ENCODE data around the gene PRR5.

PRR5 gene

GRCh38 chr22:44691796-44692661 is 10.0 kb upstream of the PRR5 start:
- TF ChIP-seq, protein P1, sequence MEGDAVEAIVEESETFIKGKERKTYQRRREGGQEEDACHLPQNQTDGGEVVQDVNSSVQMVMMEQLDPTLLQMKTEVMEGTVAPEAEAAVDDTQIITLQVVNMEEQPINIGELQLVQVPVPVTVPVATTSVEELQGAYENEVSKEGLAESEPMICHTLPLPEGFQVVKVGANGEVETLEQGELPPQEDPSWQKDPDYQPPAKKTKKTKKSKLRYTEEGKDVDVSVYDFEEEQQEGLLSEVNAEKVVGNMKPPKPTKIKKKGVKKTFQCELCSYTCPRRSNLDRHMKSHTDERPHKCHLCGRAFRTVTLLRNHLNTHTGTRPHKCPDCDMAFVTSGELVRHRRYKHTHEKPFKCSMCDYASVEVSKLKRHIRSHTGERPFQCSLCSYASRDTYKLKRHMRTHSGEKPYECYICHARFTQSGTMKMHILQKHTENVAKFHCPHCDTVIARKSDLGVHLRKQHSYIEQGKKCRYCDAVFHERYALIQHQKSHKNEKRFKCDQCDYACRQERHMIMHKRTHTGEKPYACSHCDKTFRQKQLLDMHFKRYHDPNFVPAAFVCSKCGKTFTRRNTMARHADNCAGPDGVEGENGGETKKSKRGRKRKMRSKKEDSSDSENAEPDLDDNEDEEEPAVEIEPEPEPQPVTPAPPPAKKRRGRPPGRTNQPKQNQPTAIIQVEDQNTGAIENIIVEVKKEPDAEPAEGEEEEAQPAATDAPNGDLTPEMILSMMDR (IDR thresholded peaks at IDR 0.05), result no peak

DNA sequence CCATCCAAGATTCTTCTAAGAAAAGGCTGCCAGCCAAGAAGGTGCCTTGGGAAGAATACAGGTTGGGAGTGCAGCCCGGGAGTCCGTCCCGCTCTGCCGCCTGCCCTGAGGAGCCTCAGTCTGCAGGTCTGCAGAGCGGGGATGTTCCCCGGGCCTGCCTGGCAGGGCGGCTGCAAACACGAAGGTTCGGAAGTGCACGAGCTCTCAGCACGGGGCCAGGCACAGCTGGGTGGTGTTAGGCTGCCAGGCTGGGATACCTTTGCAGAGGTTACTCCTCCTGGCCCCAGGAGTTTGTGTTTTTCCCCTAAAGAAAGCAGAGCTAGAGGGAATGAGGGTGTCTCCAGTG is 9.4 kb upstream of the PRR5 start:
- TF ChIP-seq, protein P1 (IDR thresholded peaks at IDR 0.05), result no peak

GRCh38 chr22:44693145-44693544 is 8.9 kb upstream of the PRR5 start:
- TF ChIP-seq, protein P1 (IDR thresholded peaks at IDR 0.05), result no peak

- TF ChIP-seq, protein P1 (IDR thresholded peaks at IDR 0.05), result no peak
These were observed 8.2 kb upstream of the PRR5 start for GRCh38 chr22:44693756-44694155.

- TF ChIP-seq, protein P1 (IDR thresholded peaks at IDR 0.05), result peak; percentile 92
These were observed 4.4 kb upstream of the PRR5 start for GRCh38 chr22:44697423-44698141.

DNA sequence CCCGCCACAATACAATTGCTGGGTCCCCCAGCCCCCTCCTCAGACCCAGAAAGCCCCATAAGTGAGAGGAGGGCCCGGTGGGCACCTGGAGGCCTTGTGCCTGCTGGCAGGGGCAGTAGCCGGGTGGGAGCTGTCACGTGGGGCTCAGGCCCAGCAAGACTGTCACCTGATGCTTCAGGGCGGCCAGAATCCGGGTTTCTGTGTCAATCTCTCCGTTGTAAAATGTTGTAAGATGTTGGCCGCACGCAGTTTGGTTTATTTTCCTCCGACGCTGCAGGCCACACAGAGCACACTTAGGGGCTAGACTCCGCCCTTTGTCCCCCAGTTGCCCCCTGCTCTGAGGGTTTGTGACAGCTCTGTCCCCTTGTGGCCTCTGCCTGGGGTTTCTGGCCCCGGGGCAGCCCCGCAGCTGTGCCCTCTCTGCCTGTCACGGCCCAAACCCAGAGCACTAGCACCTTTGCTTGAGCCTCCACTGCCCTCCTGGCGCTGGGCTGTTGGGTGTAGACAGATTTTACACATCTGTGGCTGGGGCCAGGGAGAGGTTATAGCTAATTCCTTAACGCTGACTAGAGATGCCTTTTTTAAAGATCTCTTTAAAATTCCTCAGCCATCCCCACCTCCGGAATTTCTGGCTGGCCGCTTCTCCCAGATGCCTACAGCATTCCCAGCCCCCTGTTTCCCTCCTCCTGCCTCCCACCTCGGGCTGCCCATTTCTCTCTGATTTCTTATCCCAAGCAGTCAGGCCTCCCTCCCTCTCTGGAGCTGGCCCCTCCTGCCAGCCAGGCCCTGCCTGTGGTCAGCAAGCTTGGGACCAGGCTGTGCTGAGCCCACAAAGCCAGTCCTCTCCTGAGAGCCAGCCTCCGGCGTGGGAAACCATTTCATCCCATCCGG is 3.2 kb upstream of the PRR5 start:
- TF ChIP-seq, protein P1 (IDR thresholded peaks at IDR 0.05), result no peak

- TF ChIP-seq, protein P1 (IDR thresholded peaks at IDR 0.05), result no peak
These were observed 1.5 kb upstream of the PRR5 start for GRCh38 chr22:44700456-44700855.
